Umbilical cord (tissue), 2 donors: ENCODE results near the gene AVEN. TPM values are rescaled to one million over a fixed set of nuclear protein-coding genes. Genes with fewer than 3 reads are reported as not detected.
"Not testable (repeated sequence)": the region's sequence is repeated elsewhere in the genome, so short reads cannot be mapped to it uniquely, and the experiment has no call there.

Source experiments
- DNase-seq: peaks from one replicate; pipeline ENCODE4 v3.0.0-alpha.2; 2015; ENCODE audit warnings: low spot score
- total RNA-seq: library from RNA; depleted of rRNA; stranded (reverse); fragments of >200 nt; gene quantifications from one replicate; pipeline ENCODE4 v1.2.3, GENCODE V29; 2014; ENCODE audit warnings: low replicate concordance; ENCODE audit not compliant: insufficient read depth

AVEN gene
- total RNA-seq: 29.4 TPM

GRCh38 chr15:34038871-34039789 lies at the start of gene AVEN:
AVEN (minus strand) TSS chr15:34039204; CDS start chr15:34039046, 158 bp downstream.
- peak; percentile 56 for DNase-seq

GRCh38 chr15:34085746-34086145 lies 46.7 kb upstream of the AVEN start:
- DNase-seq: no peak

- DNase-seq: no peak
Observed at GRCh38 chr15:34084086-34084485, 45.1 kb upstream of the AVEN start.

- peak; percentile 13 for DNase-seq
Observed at GRCh38 chr15:34079904-34080303, 40.9 kb upstream of the AVEN start.

- no peak for DNase-seq
Observed at GRCh38 chr15:34078900-34079299, 39.9 kb upstream of the AVEN start.

GRCh38 chr15:34076785-34077184 lies 37.8 kb upstream of the AVEN start:
- no peak for DNase-seq

GRCh38 chr15:34070003-34070402 lies 31.0 kb upstream of the AVEN start:
- no peak for DNase-seq

GRCh38 chr15:34065941-34066340 lies 26.9 kb upstream of the AVEN start:
- DNase-seq: no peak

- no peak for DNase-seq
Observed at GRCh38 chr15:34065261-34065660, 26.3 kb upstream of the AVEN start.

GRCh38 chr15:34064438-34064837 lies 25.4 kb upstream of the AVEN start:
- DNase-seq: no peak

- no peak for DNase-seq
Observed at GRCh38 chr15:34059946-34060345, 20.9 kb upstream of the AVEN start.

GRCh38 chr15:34059476-34059875 lies 20.5 kb upstream of the AVEN start:
- no peak for DNase-seq

GRCh38 chr15:34056911-34057310 lies 17.9 kb upstream of the AVEN start:
- no peak for DNase-seq

GRCh38 chr15:34055868-34056595 lies 17.0 kb upstream of the AVEN start:
- DNase-seq: peak; percentile 85

- DNase-seq: no peak
Observed at GRCh38 chr15:34054081-34054707, 15.2 kb upstream of the AVEN start.

- not testable (repeated sequence) for DNase-seq
Observed at GRCh38 chr15:34050385-34050784, 11.4 kb upstream of the AVEN start.

- DNase-seq: no peak
Observed at GRCh38 chr15:34049112-34049511, 10.1 kb upstream of the AVEN start.

- DNase-seq: peak; percentile 56
Observed at GRCh38 chr15:34047893-34048775, 9.1 kb upstream of the AVEN start.

GRCh38 chr15:34046471-34047145 lies 7.6 kb upstream of the AVEN start:
- DNase-seq: no peak

- DNase-seq: no peak
Observed at GRCh38 chr15:34043813-34044212, 4.8 kb upstream of the AVEN start.

GRCh38 chr15:34043391-34043790 lies 4.4 kb upstream of the AVEN start:
- DNase-seq: peak; percentile 11
